Measurements from ENCODE around the gene POLR1H.

- TF ChIP-seq POLR2A (IDR thresholded peaks at IDR 0.05; ENCODE audit: borderline replicate concordance, extremely low read depth, insufficient read depth, insufficient read length), result no peak
- TF ChIP-seq RAD21 (IDR thresholded peaks at IDR 0.05; ENCODE audit: low read depth), result no peak
- no peak for TF ChIP-seq ATF3 (IDR thresholded peaks at IDR 0.05)
- no peak for TF ChIP-seq EZH2 (IDR thresholded peaks at IDR 0.05)
- TF ChIP-seq POLR2AphosphoS5 (IDR thresholded peaks at IDR 0.05; ENCODE audit: low read depth, low read length), result no peak
- TF ChIP-seq CTCF (IDR thresholded peaks at IDR 0.05 in 2 of 3, conservative IDR thresholded peaks at IDR 0.05 in 1 of 3; ENCODE audit: borderline replicate concordance in 1 of 3, insufficient read depth in 1 of 3, low read depth in 2 of 3, low read length in 2 of 3), result no peak
- no peak for TF ChIP-seq YY1 (IDR thresholded peaks at IDR 0.05; ENCODE audit: extremely low read depth, insufficient replicate concordance, low read depth, low read length)
- TF ChIP-seq EGR1 (IDR thresholded peaks at IDR 0.05; ENCODE audit: low read depth), result no peak
- no peak for TF ChIP-seq MAX (IDR thresholded peaks at IDR 0.05)
- no peak for TF ChIP-seq ZBTB33 (IDR thresholded peaks at IDR 0.05; ENCODE audit: extremely low read depth, insufficient replicate concordance, low read length)
Measured at GRCh38 chr6:30019819-30020218, 41.2 kb upstream of the POLR1H start.

Measured in HCT116 (cell line).